Ascending aorta (tissue), 2 donors: ENCODE measurements around the gene CCDC136. TPM values are rescaled to one million over a fixed set of nuclear protein-coding genes. Genes with fewer than 3 reads are reported as not detected.

Experiments
- DNase-seq, 2 donors: peaks; one replicate each; pipeline ENCODE4 v3.0.0-alpha.2; 2019; ENCODE audit warnings: low spot score in 2 of 2
- H3K27ac ChIP-seq, 2 donors: fragments of 200-600 bp; sonication (generic); one replicate each; pipeline ENCODE4 v1.5.1; 2016 to 2017; ENCODE audit warnings: mild to moderate bottlenecking in 1 of 2
- H3K27me3 ChIP-seq: fragments of 200-600 bp; sonication (generic); one replicate; pipeline ENCODE4 v1.5.1; 2017
- H3K36me3 ChIP-seq, 2 donors: fragments of 200-600 bp; sonication (generic); one replicate each; pipeline ENCODE4 v1.5.1; 2016
- H3K4me1 ChIP-seq, 2 donors: fragments of 200-600 bp; sonication (generic); one replicate each; pipeline ENCODE4 v1.5.1; 2016 to 2017; ENCODE audit warnings: mild to moderate bottlenecking in 1 of 2
- H3K4me3 ChIP-seq, 2 donors: fragments of 200-600 bp; sonication (generic); one replicate each; pipeline ENCODE4 v1.5.1; 2016 to 2017; ENCODE audit warnings: mild to moderate bottlenecking in 1 of 2
- H3K9me3 ChIP-seq, 2 donors: fragments of 200-600 bp; sonication (generic); one replicate each; pipeline ENCODE4 v1.5.1; 2016
- intact Hi-C: fragments of 100-400 bp; cut with DNase I; formaldehyde crosslinking; loops from one replicate; pipeline ENCODE4 v1.15.1; 2023
- total RNA-seq: library from RNA; depleted of rRNA; stranded (reverse); fragments of >200 nt; gene quantifications from one replicate; pipeline ENCODE4 v1.1.0, GENCODE V29; 2016
- TF ChIP-seq, protein P1 (sequence below), 3 experiments: fragments of 200-600 bp in 2 of 3; fragments of 450-650 bp in 1 of 3; sonication (generic) in 2 of 3; IDR thresholded peaks; one replicate each; pipeline ENCODE4 v1.5.1; 2016 to 2019; ENCODE audit warnings: antibody characterized with exemption in 3 of 3, mild to moderate bottlenecking in 1 of 3, moderate library complexity in 1 of 3

CCDC136 gene
- total RNA-seq, 1 donor from 2014 or later, result 0.64 TPM

DNA sequence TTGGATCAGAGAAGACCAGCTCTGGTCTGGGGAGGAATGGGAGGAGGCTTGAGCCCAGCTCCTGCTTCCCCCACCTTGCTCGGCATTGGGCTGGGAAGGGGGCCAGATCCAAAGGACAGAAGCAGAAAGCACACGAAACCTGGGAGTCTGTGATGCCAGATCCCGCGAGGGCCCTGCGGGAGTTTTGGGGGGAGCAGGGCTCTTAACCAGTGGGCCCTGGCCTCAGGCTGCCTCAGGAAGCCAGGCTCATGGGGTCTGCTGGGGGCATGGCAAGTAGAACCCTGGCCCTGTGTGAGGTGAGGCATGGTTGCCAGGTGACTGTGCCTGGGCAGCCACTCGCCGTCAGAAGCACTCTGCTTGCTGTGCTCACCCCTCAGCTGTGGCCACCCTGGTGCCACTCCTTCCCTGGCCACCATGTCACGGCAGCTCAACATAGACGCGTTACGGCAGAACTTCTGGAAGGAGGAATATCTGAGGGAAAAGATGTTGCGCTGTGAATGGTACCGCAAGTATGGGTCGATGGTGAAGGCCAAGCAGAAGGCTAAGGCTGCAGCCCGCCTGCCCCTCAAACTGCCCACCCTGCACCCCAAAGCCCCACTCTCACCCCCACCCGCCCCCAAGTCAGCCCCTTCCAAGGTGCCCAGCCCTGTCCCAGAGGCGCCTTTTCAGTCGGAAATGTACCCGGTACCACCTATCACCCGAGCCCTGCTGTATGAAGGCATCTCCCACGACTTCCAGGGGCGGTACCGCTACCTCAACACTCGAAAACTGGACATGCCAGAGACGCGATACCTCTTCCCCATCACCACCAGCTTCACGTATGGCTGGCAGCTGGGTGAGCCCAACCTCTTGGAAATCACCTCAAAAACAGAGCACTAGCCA, 74.5 kb downstream of the CCDC136 start:
- TF ChIP-seq, protein P1, sequence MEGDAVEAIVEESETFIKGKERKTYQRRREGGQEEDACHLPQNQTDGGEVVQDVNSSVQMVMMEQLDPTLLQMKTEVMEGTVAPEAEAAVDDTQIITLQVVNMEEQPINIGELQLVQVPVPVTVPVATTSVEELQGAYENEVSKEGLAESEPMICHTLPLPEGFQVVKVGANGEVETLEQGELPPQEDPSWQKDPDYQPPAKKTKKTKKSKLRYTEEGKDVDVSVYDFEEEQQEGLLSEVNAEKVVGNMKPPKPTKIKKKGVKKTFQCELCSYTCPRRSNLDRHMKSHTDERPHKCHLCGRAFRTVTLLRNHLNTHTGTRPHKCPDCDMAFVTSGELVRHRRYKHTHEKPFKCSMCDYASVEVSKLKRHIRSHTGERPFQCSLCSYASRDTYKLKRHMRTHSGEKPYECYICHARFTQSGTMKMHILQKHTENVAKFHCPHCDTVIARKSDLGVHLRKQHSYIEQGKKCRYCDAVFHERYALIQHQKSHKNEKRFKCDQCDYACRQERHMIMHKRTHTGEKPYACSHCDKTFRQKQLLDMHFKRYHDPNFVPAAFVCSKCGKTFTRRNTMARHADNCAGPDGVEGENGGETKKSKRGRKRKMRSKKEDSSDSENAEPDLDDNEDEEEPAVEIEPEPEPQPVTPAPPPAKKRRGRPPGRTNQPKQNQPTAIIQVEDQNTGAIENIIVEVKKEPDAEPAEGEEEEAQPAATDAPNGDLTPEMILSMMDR (IDR thresholded peaks at IDR 0.05), result no peak
- no peak for DNase-seq
- Histone ChIP-seq H3K36me3 (peaks cover 7 to 10% of the 10 kb centered on the region in 2 donors), H3K4me1 (peaks cover 17 to 24% of the 10 kb centered on the region in 2 donors), H3K27ac (no peak overlapping the region), H3K27me3 (no peaks in the 10 kb centered on the region), H3K4me3 (no peak overlapping the region), H3K9me3 (no peaks in the 10 kb centered on the region)
- intact Hi-C loops, result no loop called here

DNA sequence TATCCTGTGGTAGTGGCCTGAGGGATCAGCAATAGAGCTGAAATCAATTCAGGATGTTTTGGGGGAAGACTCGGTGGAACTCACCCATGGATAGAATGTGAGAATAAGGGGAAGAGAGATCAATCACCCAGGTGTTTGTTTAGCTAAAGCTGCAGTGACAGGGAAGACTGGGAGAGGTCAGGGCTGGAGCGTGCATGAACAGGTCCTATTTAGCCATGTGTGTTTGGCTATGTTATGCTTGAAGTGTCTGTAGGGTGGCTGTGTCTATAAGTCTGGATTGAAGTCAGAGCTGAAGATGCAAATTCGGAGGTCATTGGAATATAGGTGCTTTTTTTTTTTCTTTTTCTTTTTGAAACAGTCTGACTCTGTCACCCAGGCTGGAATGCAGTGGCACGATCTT, 75.5 kb downstream of the CCDC136 start:
- no peaks in the 10 kb centered on the region for H3K9me3 ChIP-seq
- H3K27ac ChIP-seq, result no peak overlapping the region
- DNase-seq, result no peak
- H3K4me3 ChIP-seq, result no peak overlapping the region
- peaks cover 17 to 22% of the 10 kb centered on the region in 2 donors for H3K4me1 ChIP-seq
- TF ChIP-seq, protein P1 (IDR thresholded peaks at IDR 0.05), result no peak
- peaks cover 7 to 10% of the 10 kb centered on the region in 2 donors for H3K36me3 ChIP-seq
- no peaks in the 10 kb centered on the region for H3K27me3 ChIP-seq
- intact Hi-C loops, result no loop called here

DNA sequence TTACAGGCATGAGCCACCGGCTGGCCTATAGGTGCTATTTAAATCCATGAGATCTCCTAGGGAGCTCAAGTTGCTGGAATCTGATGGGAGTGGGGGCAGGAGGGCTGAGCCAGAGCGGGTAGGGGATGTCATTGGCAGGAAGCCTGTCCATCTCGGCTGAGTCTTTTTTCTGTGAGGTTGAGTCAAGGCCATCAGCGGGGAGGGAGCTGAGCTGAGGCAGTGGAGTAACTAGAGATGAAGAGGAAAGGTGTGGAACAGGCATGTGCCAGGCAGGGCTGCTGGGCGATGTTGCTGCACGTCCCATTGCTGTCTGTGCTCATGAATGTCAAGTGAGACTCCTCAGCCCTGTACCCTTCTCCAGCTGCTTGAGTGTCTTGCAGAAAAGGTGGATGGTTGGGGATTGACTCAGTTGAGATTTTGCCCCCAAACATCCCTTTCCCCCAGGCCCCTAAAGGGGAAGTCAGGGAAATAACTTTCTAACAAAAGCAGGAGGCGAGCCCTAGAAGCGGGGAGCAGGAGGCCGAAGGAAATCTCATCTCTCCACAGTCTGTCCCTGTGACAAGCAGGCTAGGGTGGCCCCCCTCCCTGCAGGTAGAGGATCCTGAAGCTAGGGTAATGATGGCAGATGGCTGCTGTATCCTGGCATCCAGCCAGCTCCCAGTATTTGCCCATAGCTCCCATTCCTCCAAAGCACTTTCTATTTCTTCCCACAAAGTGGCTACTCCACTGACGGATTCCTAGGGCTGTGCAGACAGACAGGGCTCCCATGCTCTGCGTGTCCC, 76.3 kb downstream of the CCDC136 start:
- TF ChIP-seq, protein P1 (IDR thresholded peaks at IDR 0.05), result no peak
- peaks cover 17 to 20% of the 10 kb centered on the region in 2 donors for H3K4me1 ChIP-seq
- H3K9me3 ChIP-seq, result no peaks in the 10 kb centered on the region
- no peak overlapping the region for H3K4me3 ChIP-seq
- peaks cover 7 to 10% of the 10 kb centered on the region in 2 donors for H3K36me3 ChIP-seq
- no peaks in the 10 kb centered on the region for H3K27me3 ChIP-seq
- no peak for DNase-seq
- H3K27ac ChIP-seq, result no peak overlapping the region
- intact Hi-C loops, result no loop called here

DNA sequence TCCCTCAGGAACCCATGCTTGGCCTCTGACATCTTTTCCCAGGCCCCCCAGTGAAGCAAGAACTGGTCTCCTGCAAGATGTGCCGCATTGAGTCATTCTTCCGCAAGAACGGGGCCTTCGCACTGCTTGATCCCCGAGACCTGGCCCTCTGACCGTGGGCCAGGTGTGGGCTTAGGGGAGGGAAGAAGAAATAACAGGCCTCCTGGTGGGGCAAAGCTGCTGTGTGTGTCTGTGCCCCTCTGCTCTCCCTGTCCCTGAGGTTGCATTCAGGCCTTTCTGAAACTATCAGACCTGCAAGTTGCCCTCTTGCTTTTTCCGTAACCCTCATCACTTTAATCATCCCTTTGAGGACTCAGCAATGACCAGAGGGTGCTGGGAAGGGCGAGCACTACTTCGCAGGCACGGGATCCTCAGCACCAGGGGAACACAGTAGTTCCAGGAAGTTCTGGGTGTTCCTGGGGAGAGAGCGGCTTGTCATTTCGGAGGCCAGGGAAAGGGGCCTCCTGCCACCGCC, 76.9 kb downstream of the CCDC136 start:
- Histone ChIP-seq H3K4me1 (peaks cover 14 to 16% of the 10 kb centered on the region in 2 donors), H3K4me3 (peak overlapping the region; percentile 48 to 85), H3K36me3 (peaks cover 7 to 10% of the 10 kb centered on the region in 2 donors), H3K9me3 (no peaks in the 10 kb centered on the region), H3K27me3 (no peaks in the 10 kb centered on the region), H3K27ac (no peak overlapping the region)
- intact Hi-C loops, result no loop called here
- DNase-seq, result no peak
- TF ChIP-seq, protein P1 (IDR thresholded peaks at IDR 0.05), result no peak

DNA sequence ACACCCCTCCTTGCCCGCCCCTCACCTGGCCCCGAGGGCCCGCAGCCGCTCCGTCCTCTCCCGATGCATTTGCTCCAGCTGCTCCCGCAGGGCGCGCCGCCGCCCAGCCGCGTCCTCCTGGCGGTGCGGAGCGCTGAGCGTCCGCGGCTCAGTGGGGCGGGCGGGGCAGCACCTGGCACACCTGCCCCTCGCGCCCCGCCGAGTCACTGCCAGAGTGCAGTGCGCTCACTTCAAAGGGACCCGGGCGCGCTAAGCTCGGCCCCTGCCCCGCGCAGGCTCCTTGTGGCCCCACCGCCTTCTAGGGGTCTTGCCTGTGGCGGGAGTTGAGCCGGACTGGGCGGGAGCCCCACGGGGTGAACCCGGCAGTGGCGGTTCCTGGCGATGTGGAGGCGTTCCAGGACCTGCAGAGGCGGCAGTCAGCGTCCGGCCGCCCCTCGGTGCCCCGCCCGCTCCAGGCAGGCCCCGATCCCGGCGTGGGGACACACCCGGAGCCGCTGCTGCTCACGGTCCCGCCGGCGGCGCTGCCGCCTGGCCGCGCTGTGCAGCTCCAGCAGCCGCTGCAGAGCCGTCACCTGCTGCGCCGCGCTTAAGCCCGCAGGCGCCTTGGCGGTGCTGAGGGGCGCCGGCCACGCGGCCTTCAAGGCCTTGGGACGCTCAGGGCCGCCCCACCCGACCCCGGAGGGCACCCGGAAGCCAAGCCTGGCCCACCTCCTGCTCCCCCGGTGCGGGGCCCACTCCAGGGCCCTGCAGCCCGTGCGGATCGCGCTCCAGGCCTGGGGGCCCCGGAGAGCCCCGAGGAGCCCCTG, 77.6 kb downstream of the CCDC136 start:
- intact Hi-C loops, result no loop called here
- Histone ChIP-seq H3K4me1 (peaks cover 8 to 13% of the 10 kb centered on the region in 2 donors), H3K27me3 (no peaks in the 10 kb centered on the region), H3K36me3 (peaks cover 7 to 10% of the 10 kb centered on the region in 2 donors), H3K27ac (no peak overlapping the region), H3K9me3 (no peaks in the 10 kb centered on the region), H3K4me3 (peak overlapping the region; percentile 48 to 85)
- peak in 1 of 2 donors; percentile 77 for DNase-seq
- TF ChIP-seq, protein P1 (IDR thresholded peaks at IDR 0.05), result no peak
